ENCODE data around the gene MRPL19. TPM values are rescaled to one million over a fixed set of nuclear protein-coding genes. Genes with fewer than 3 reads are reported as not detected.
A peak's percentile ranks its signal among the peaks of the same experiment; 100 is the strongest.

The MRPL19 gene
- total RNA-seq, 1 experiment from 2014 or later, result 73.0 TPM

DNA sequence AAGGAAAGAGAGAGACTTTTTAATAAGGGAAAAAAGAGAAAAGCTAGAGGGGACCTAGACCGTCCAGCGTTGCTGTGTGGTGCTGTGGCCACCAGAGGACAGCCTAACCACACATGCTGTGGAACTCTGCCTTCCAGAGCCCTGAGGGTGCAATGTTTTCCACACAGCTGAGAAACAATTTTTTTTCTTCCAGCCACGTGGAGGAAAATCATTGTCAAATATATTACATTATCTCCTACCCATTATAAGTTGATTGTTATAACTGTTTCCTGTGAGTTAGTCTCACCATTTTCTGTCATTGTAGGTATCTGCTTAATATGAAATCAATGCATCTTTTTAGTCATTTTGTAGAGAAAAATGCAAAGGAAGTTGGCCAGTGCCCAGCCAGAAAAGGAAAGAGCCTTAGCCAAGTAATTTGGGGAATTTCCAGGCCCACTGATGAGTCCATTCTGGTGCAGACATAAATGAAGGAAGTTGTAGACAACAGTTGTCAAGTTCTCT, 5.9 kb upstream of the MRPL19 start:
- Histone ChIP-seq H2BK12ac (ENCODE audit: insufficient read length, low read depth, low read length) (no peak overlapping the region), H3K9ac (ENCODE audit: extremely low read depth, insufficient read length, low read length) (no peak overlapping the region), H3K4ac (ENCODE audit: low read depth, low read length) (no peak overlapping the region), H2BK5ac (ENCODE audit: insufficient read length, low read length) (no peak overlapping the region), H3K23me2 (ENCODE audit: insufficient read length, low read depth, low read length, poor library complexity, severe bottlenecking) (no peaks in the 10 kb centered on the region), H4K20me1 (ENCODE audit: control insufficient read depth, insufficient read depth, insufficient read length) (no peaks in the 10 kb centered on the region), H4K8ac (replicated peaks; ENCODE audit: insufficient read length, low read depth, low read length) (no peak overlapping the region), H4K91ac (ENCODE audit: insufficient read length, low read depth, low read length) (no peak overlapping the region), H3K27ac (ENCODE audit: insufficient read length, low read depth, low read length) (no peak overlapping the region), H3K4me2 (ENCODE audit: insufficient read depth, insufficient read length, low read length) (no peak overlapping the region), H2BK120ac (ENCODE audit: low read depth, low read length, poor library complexity, severe bottlenecking) (no peak overlapping the region), H2AFZ (ENCODE audit: low read length) (peak overlapping the region; percentile 95), H2AK5ac (ENCODE audit: insufficient read length, low read length) (no peak overlapping the region), H3K9me3 (ENCODE audit: control insufficient read depth, low read depth, low read length) (no peaks in the 10 kb centered on the region), H3K14ac (ENCODE audit: insufficient read depth, low read length) (no peak overlapping the region), H2BK15ac (ENCODE audit: low read depth, low read length) (no peak overlapping the region), H3K18ac (ENCODE audit: insufficient read length, low read depth, low read length) (no peak overlapping the region), H3K79me2 (ENCODE audit: insufficient read depth, low read length) (no peaks in the 10 kb centered on the region), H3K23ac (ENCODE audit: insufficient read length, low read depth, low read length) (no peak overlapping the region), H3K56ac (ENCODE audit: insufficient read length, low read depth, low read length) (no peak overlapping the region), H3T11ph (ENCODE audit: low read length) (no peak overlapping the region), H2BK20ac (ENCODE audit: low read depth, low read length, poor library complexity, severe bottlenecking) (no peak overlapping the region), H3K4me1 (ENCODE audit: insufficient read depth, low read length) (no peaks in the 10 kb centered on the region), H4K5ac (ENCODE audit: insufficient read length, low read depth, low read length) (no peak overlapping the region), H3K79me1 (ENCODE audit: insufficient read depth, low read depth, low read length, poor library complexity, severe bottlenecking) (no peaks in the 10 kb centered on the region), H3K27me3 (ENCODE audit: insufficient read depth, low read length) (no peaks in the 10 kb centered on the region)
- WGBS (ENCODE audit: extremely low coverage, insufficient read length, low lambda C conversion rate), result no CpG with 5 or more reads among the region's 3 CpGs
- Mint-ChIP-seq H3K4me1 (peaks cover 0 to 4% of the 10 kb centered on the region in 2 experiments; a peak in 2 of 4 replicates), H3K4me3 (no peak overlapping the region), H3K27me3 (ENCODE audit: low read depth) (peaks cover 6% of the 10 kb centered on the region), H3K9me3 (no peaks in the 10 kb centered on the region), H3K36me3 (ENCODE audit: insufficient read depth in 1 of 3, low read depth in 3 of 3) (no peaks in the 10 kb centered on the region), H3K27ac (no peak overlapping the region)
- TF ChIP-seq, protein P1, sequence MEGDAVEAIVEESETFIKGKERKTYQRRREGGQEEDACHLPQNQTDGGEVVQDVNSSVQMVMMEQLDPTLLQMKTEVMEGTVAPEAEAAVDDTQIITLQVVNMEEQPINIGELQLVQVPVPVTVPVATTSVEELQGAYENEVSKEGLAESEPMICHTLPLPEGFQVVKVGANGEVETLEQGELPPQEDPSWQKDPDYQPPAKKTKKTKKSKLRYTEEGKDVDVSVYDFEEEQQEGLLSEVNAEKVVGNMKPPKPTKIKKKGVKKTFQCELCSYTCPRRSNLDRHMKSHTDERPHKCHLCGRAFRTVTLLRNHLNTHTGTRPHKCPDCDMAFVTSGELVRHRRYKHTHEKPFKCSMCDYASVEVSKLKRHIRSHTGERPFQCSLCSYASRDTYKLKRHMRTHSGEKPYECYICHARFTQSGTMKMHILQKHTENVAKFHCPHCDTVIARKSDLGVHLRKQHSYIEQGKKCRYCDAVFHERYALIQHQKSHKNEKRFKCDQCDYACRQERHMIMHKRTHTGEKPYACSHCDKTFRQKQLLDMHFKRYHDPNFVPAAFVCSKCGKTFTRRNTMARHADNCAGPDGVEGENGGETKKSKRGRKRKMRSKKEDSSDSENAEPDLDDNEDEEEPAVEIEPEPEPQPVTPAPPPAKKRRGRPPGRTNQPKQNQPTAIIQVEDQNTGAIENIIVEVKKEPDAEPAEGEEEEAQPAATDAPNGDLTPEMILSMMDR (conservative IDR thresholded peaks at IDR 0.05), result peak; percentile 98
- peak; percentile 52 for DNase-seq
